HEK293 (cell line): ENCODE measurements around the gene TIGD7.
A peak's percentile ranks its signal among the peaks of the same experiment; 100 is the strongest.

Source experiments
- CTCF ChIA-PET: fragments of 350-600 bp; formaldehyde crosslinking; extraction: SDS; loops from one replicate; lab custom pipeline; 2021; ENCODE audit warnings: antibody characterized with exemption; lab: Yijun Ruan, JAX
- POLR2A ChIA-PET: fragments of 300-600 bp; formaldehyde crosslinking; extraction: SDS; loops from one replicate; lab custom pipeline; 2020; ENCODE audit warnings: antibody characterized with exemption, inconsistent platforms; lab: Yijun Ruan, JAX
- H3K27ac ChIP-seq: fragments of 200-500 bp; sonication (Bioruptor generic); 2 replicates; pipeline ENCODE4 v1.5.1; 2014; ENCODE audit warnings: low read depth, low read length, control low read depth, inconsistent platforms; ENCODE audit errors: extremely low read depth
- H3K36me3 ChIP-seq, 2 experiments: fragments of 200-500 bp in 1 of 2; sonication (Bioruptor generic) in 1 of 2; 1 replicate in 1 of 2; 2 replicates in 1 of 2; pipeline ENCODE4 v1.5.1; 2014 to 2017; ENCODE audit warnings: inconsistent platforms in 2 of 2, low read length in 2 of 2; ENCODE audit not compliant: control insufficient read depth in 2 of 2, insufficient read depth in 1 of 2
- H3K4me1 ChIP-seq: fragments of 200-500 bp; sonication (Bioruptor generic); 2 replicates; pipeline ENCODE4 v1.5.1; 2014; ENCODE audit warnings: mild to moderate bottlenecking, low read length, inconsistent platforms; ENCODE audit not compliant: control insufficient read depth, insufficient read depth
- H3K4me3 ChIP-seq: 2 replicates; pipeline ENCODE4 v1.5.1; 2011; ENCODE audit warnings: low read depth, mild to moderate bottlenecking, control low read depth, low read length, moderate library complexity
- H3K9me3 ChIP-seq: fragments of 200-500 bp; sonication (Bioruptor generic); 2 replicates; pipeline ENCODE4 v1.5.1; 2014; ENCODE audit warnings: low read depth, low read length, inconsistent platforms; ENCODE audit not compliant: control insufficient read depth, insufficient read depth
- FEZF1 ChIP-seq: fragments of 450-650 bp; formaldehyde crosslinking; IDR thresholded peaks from 2 replicates; pipeline ENCODE4 v1.5.1; 2016; ENCODE audit warnings: missing biosample characterization, missing genetic modification characterization
- GLI2 ChIP-seq: fragments of 450-650 bp; formaldehyde crosslinking; IDR thresholded peaks from 2 replicates; pipeline ENCODE4; 2017; ENCODE audit warnings: missing biosample characterization, missing genetic modification characterization, low read depth, borderline replicate concordance
- IKZF3 ChIP-seq: fragments of 450-650 bp; IDR thresholded peaks from 2 replicates; pipeline ENCODE4 v1.5.0; 2018; ENCODE audit warnings: missing biosample characterization, mild to moderate bottlenecking, missing genetic modification characterization, moderate library complexity
- OSR2 ChIP-seq: fragments of 450-650 bp; formaldehyde crosslinking; IDR thresholded peaks from 2 replicates; pipeline ENCODE4 v1.5.1; 2016; ENCODE audit warnings: missing biosample characterization, missing genetic modification characterization
- PRDM1 ChIP-seq: fragments of 450-650 bp; formaldehyde crosslinking; IDR thresholded peaks from 2 replicates; pipeline ENCODE4; 2016; ENCODE audit warnings: missing biosample characterization, missing genetic modification characterization
- WT1 ChIP-seq: fragments of 450-650 bp; formaldehyde crosslinking; IDR thresholded peaks from 2 replicates; pipeline ENCODE4 v1.5.1; 2016; ENCODE audit warnings: missing biosample characterization, missing genetic modification characterization
- ZBTB1 ChIP-seq: fragments of 450-650 bp; formaldehyde crosslinking; IDR thresholded peaks from 2 replicates; pipeline ENCODE4 v1.5.1; 2016; ENCODE audit warnings: missing biosample characterization, missing genetic modification characterization
- ZBTB7A ChIP-seq: fragments of 450-650 bp; formaldehyde crosslinking; IDR thresholded peaks from 2 replicates; pipeline ENCODE4 v1.5.1; 2016; ENCODE audit warnings: low read depth, missing biosample characterization, missing genetic modification characterization
- ZBTB8A ChIP-seq: fragments of 450-650 bp; formaldehyde crosslinking; IDR thresholded peaks from 2 replicates; pipeline ENCODE4 v1.5.1; 2016; ENCODE audit warnings: missing biosample characterization, missing genetic modification characterization
- ZEB2 ChIP-seq: fragments of 450-650 bp; formaldehyde crosslinking; IDR thresholded peaks from 2 replicates; pipeline ENCODE4 v1.5.1; 2016; ENCODE audit warnings: missing biosample characterization, missing genetic modification characterization
- ZFP3 ChIP-seq: fragments of 450-650 bp; formaldehyde crosslinking; IDR thresholded peaks from 2 replicates; pipeline ENCODE4 v1.5.1; 2016; ENCODE audit warnings: low read depth, missing biosample characterization, missing genetic modification characterization
- ZFP41 ChIP-seq: fragments of 450-650 bp; formaldehyde crosslinking; IDR thresholded peaks from 2 replicates; pipeline ENCODE4 v1.5.1; 2016; ENCODE audit warnings: missing biosample characterization, missing genetic modification characterization, borderline replicate concordance
- ZNF174 ChIP-seq: fragments of 450-650 bp; formaldehyde crosslinking; IDR thresholded peaks from 2 replicates; pipeline ENCODE4 v1.5.0; 2017; ENCODE audit warnings: missing biosample characterization, mild to moderate bottlenecking, missing genetic modification characterization
- ZNF223 ChIP-seq: fragments of 450-650 bp; formaldehyde crosslinking; IDR thresholded peaks from 2 replicates; pipeline ENCODE4 v1.5.1; 2016; ENCODE audit warnings: missing biosample characterization, missing genetic modification characterization
- ZNF23 ChIP-seq: fragments of 450-650 bp; formaldehyde crosslinking; IDR thresholded peaks from 2 replicates; pipeline ENCODE4 v1.5.1; 2016; ENCODE audit warnings: missing biosample characterization, missing genetic modification characterization, borderline replicate concordance
- ZNF292 ChIP-seq: fragments of 450-650 bp; formaldehyde crosslinking; IDR thresholded peaks from 2 replicates; pipeline ENCODE4 v1.5.1; 2016; ENCODE audit warnings: low read depth, missing biosample characterization, missing genetic modification characterization, borderline replicate concordance
- ZNF341 ChIP-seq: fragments of 450-650 bp; formaldehyde crosslinking; IDR thresholded peaks from 2 replicates; pipeline ENCODE4; 2016; ENCODE audit warnings: low read depth, missing biosample characterization, missing genetic modification characterization
- ZNF391 ChIP-seq: fragments of 450-650 bp; formaldehyde crosslinking; IDR thresholded peaks from 2 replicates; pipeline ENCODE4 v1.5.1; 2016; ENCODE audit warnings: low read depth, missing biosample characterization, missing genetic modification characterization, borderline replicate concordance
- ZNF501 ChIP-seq: fragments of 450-650 bp; formaldehyde crosslinking; IDR thresholded peaks from 2 replicates; pipeline ENCODE4 v1.5.1; 2016; ENCODE audit warnings: missing biosample characterization, missing genetic modification characterization
- ZNF548 ChIP-seq: fragments of 450-650 bp; formaldehyde crosslinking; IDR thresholded peaks from 2 replicates; pipeline ENCODE4 v1.5.1; 2016; ENCODE audit warnings: missing biosample characterization, missing genetic modification characterization
- ZNF585B ChIP-seq: fragments of 450-650 bp; formaldehyde crosslinking; IDR thresholded peaks from 2 replicates; pipeline ENCODE4 v1.5.1; 2016; ENCODE audit warnings: missing biosample characterization, missing genetic modification characterization
- ZNF654 ChIP-seq: fragments of 450-650 bp; formaldehyde crosslinking; IDR thresholded peaks from 2 replicates; pipeline ENCODE4 v1.5.1; 2016; ENCODE audit warnings: low read depth, missing biosample characterization, missing genetic modification characterization
- ZNF670 ChIP-seq: fragments of 450-650 bp; formaldehyde crosslinking; IDR thresholded peaks from 2 replicates; pipeline ENCODE4 v1.5.1; 2016; ENCODE audit warnings: missing biosample characterization, missing genetic modification characterization, low read depth
- ZNF747 ChIP-seq: fragments of 450-650 bp; formaldehyde crosslinking; IDR thresholded peaks from 2 replicates; pipeline ENCODE4 v1.5.1; 2016; ENCODE audit warnings: missing biosample characterization, missing genetic modification characterization
- ZNF830 ChIP-seq: fragments of 450-650 bp; IDR thresholded peaks from 2 replicates; pipeline ENCODE4 v1.5.0; 2018; ENCODE audit warnings: missing biosample characterization, missing genetic modification characterization, low read depth, mild to moderate bottlenecking, moderate library complexity
- TF ChIP-seq, protein P1 (sequence below): fragments of 450-650 bp; formaldehyde crosslinking; IDR thresholded peaks from 2 replicates; pipeline ENCODE4 v1.5.1; 2016; ENCODE audit warnings: missing biosample characterization, missing genetic modification characterization
- TF ChIP-seq, protein P2 (sequence below): fragments of 450-650 bp; formaldehyde crosslinking; IDR thresholded peaks from 2 replicates; pipeline ENCODE4 v1.5.1; 2016; ENCODE audit warnings: missing biosample characterization, missing genetic modification characterization, borderline replicate concordance
- TF ChIP-seq, protein P3 (sequence below): fragments of 450-650 bp; formaldehyde crosslinking; IDR thresholded peaks from 2 replicates; pipeline ENCODE4 v1.5.0; 2017; ENCODE audit warnings: missing biosample characterization, missing genetic modification characterization, borderline replicate concordance
- TF ChIP-seq, protein P4 (sequence below): sonication (generic); formaldehyde crosslinking; IDR thresholded peaks from 2 replicates; pipeline ENCODE4 v1.8.1; 2022; ENCODE audit warnings: mild to moderate bottlenecking, moderate library complexity, missing genetic modification reagents

Gene TIGD7

DNA sequence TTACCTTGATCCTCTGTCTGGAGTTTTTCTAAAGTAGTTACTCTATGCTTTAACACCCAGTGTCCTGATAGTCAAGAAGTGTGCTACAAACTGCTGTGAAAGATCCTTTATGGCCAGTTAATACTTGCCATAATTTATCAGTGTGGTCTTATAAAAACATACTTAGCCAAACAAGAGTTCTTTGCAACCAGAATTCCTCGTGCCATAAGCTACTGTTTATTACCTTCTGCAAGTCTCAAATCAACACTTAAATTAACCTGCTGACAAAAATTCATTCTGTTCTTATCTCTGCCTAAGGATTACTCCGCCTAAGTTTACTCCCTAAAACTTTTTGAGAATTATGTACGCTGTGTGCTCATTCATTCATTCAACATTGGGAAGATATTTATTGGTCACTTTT, 22.9 kb upstream of the TIGD7 start (continued):
- TF ChIP-seq GLI2 (tag by site-specific recombination), result 0 out of 2 replicates have a peak, but pooled peaks have one; percentile 52
- no peak for TF ChIP-seq ZNF654 (tag by site-specific recombination)
- peak; percentile 92 for TF ChIP-seq FEZF1 (tag by site-specific recombination)
- no peak for TF ChIP-seq PRDM1 (tag by site-specific recombination)
- TF ChIP-seq ZNF548 (tag by site-specific recombination), result no peak
- TF ChIP-seq, protein P1, sequence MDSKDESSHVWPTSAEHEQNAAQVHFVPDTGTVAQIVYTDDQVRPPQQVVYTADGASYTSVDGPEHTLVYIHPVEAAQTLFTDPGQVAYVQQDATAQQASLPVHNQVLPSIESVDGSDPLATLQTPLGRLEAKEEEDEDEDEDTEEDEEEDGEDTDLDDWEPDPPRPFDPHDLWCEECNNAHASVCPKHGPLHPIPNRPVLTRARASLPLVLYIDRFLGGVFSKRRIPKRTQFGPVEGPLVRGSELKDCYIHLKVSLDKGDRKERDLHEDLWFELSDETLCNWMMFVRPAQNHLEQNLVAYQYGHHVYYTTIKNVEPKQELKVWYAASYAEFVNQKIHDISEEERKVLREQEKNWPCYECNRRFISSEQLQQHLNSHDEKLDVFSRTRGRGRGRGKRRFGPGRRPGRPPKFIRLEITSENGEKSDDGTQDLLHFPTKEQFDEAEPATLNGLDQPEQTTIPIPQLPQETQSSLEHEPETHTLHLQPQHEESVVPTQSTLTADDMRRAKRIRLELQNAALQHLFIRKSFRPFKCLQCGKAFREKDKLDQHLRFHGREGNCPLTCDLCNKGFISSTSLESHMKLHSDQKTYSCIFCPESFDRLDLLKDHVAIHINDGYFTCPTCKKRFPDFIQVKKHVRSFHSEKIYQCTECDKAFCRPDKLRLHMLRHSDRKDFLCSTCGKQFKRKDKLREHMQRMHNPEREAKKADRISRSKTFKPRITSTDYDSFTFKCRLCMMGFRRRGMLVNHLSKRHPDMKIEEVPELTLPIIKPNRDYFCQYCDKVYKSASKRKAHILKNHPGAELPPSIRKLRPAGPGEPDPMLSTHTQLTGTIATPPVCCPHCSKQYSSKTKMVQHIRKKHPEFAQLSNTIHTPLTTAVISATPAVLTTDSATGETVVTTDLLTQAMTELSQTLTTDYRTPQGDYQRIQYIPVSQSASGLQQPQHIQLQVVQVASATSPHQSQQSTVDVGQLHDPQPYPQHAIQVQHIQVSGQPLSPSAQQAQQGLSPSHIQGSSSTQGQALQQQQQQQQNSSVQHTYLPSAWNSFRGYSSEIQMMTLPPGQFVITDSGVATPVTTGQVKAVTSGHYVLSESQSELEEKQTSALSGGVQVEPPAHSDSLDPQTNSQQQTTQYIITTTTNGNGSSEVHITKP (tag by site-specific recombination), result no peak
- TF ChIP-seq ZNF501 (tag by site-specific recombination), result no peak
- no peak for TF ChIP-seq ZNF670 (tag by site-specific recombination)
- TF ChIP-seq OSR2 (tag by site-specific recombination), result peak; percentile 50; the same call in 1 of the 2 replicates
- TF ChIP-seq ZNF341 (tag by site-specific recombination), result no peak
- no peak for TF ChIP-seq ZNF391 (tag by site-specific recombination)
- no peak for TF ChIP-seq ZBTB1
- TF ChIP-seq ZFP41 (tag by site-specific recombination), result no peak
- TF ChIP-seq ZBTB8A (tag by site-specific recombination), result 0 out of 2 replicates have a peak, but pooled peaks have one; percentile 13
- no peak for TF ChIP-seq ZNF747 (tag by site-specific recombination)
- no peak for TF ChIP-seq ZNF174 (tag by site-specific recombination)
- TF ChIP-seq ZBTB7A (tag by site-specific recombination), result no peak

DNA sequence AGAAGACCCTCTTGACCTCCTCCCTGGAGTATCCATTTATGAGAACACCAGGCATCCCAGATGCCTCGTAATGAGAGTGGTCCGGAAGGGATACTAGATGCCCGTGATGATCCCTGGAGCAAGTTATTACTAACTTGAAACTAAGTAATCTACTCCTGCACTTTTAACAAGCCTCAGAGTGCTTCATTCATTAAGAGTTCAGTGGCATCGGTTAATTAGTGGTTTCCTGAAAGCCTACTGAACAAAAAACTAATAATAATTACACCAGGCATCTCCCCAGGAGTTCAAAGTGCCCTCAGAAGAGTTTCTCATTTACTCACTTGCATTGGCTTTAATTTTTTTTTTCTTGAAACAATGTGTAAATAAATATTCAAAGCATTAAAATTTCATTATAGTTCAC, 22.3 kb upstream of the TIGD7 start:
- Histone ChIP-seq H3K4me3 (no peak overlapping the region), H3K9me3 (no peaks in the 10 kb centered on the region), H3K36me3 (no peaks in the 10 kb centered on the region), H3K27ac (no peak overlapping the region), H3K4me1 (no peaks in the 10 kb centered on the region)
- POLR2A ChIA-PET, result no interaction called here
- CTCF ChIA-PET, result interaction anchor here (0.9 kb wide), 1 partner anchor 75 kb away, joined by 5 read pairs; no protein-coding TSS in a partner anchor
- TF ChIP-seq ZNF23 (tag by site-specific recombination) (no peak), WT1 (tag by site-specific recombination) (peak; percentile 19; the same call in 1 of the 2 replicates), ZNF223 (tag by site-specific recombination) (no peak), ZFP3 (tag by site-specific recombination) (no peak), IKZF3 (tag by site-specific recombination) (peak; percentile 11; the same call in 1 of the 2 replicates), ZEB2 (no peak), ZNF585B (tag by site-specific recombination) (no peak), ZNF830 (tag by site-specific recombination) (no peak), OSR2 (tag by site-specific recombination) (no peak), ZNF292 (tag by site-specific recombination) (no peak)
- TF ChIP-seq, protein P2, sequence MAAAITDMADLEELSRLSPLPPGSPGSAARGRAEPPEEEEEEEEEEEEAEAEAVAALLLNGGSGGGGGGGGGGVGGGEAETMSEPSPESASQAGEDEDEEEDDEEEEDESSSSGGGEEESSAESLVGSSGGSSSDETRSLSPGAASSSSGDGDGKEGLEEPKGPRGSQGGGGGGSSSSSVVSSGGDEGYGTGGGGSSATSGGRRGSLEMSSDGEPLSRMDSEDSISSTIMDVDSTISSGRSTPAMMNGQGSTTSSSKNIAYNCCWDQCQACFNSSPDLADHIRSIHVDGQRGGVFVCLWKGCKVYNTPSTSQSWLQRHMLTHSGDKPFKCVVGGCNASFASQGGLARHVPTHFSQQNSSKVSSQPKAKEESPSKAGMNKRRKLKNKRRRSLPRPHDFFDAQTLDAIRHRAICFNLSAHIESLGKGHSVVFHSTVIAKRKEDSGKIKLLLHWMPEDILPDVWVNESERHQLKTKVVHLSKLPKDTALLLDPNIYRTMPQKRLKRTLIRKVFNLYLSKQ (tag by site-specific recombination), result no peak
- TF ChIP-seq, protein P3, sequence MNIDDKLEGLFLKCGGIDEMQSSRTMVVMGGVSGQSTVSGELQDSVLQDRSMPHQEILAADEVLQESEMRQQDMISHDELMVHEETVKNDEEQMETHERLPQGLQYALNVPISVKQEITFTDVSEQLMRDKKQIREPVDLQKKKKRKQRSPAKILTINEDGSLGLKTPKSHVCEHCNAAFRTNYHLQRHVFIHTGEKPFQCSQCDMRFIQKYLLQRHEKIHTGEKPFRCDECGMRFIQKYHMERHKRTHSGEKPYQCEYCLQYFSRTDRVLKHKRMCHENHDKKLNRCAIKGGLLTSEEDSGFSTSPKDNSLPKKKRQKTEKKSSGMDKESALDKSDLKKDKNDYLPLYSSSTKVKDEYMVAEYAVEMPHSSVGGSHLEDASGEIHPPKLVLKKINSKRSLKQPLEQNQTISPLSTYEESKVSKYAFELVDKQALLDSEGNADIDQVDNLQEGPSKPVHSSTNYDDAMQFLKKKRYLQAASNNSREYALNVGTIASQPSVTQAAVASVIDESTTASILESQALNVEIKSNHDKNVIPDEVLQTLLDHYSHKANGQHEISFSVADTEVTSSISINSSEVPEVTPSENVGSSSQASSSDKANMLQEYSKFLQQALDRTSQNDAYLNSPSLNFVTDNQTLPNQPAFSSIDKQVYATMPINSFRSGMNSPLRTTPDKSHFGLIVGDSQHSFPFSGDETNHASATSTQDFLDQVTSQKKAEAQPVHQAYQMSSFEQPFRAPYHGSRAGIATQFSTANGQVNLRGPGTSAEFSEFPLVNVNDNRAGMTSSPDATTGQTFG (tag by site-specific recombination), result no peak
- TF ChIP-seq, protein P4, sequence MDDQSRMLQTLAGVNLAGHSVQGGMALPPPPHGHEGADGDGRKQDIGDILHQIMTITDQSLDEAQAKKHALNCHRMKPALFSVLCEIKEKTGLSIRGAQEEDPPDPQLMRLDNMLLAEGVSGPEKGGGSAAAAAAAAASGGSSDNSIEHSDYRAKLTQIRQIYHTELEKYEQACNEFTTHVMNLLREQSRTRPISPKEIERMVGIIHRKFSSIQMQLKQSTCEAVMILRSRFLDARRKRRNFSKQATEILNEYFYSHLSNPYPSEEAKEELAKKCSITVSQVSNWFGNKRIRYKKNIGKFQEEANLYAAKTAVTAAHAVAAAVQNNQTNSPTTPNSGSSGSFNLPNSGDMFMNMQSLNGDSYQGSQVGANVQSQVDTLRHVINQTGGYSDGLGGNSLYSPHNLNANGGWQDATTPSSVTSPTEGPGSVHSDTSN (CRISPR knock-in tag), result no peak
